HG02970 (cell line): ENCODE data around the gene RBP4.

Experiments
- ATAC-seq: cut with Tn5 transposase; IDR thresholded peaks from one replicate; pipeline ENCODE4 v1.9.1; 2021; ENCODE audit warnings: mild to moderate bottlenecking, moderate library complexity, moderate number of reproducible peaks; ENCODE audit not compliant: unreplicated experiment, low FRiP score

The RBP4 gene

GRCh38 chr10:93601146-93601773, at the start of gene RBP4:
TSS of gene RBP4 (minus strand) at chr10:93601235. CDS start at chr10:93601028, 207 bp downstream.
- ATAC-seq: no peak

- no peak for ATAC-seq
Measured at GRCh38 chr10:93639791-93640190, 38.8 kb upstream of the RBP4 start.

DNA sequence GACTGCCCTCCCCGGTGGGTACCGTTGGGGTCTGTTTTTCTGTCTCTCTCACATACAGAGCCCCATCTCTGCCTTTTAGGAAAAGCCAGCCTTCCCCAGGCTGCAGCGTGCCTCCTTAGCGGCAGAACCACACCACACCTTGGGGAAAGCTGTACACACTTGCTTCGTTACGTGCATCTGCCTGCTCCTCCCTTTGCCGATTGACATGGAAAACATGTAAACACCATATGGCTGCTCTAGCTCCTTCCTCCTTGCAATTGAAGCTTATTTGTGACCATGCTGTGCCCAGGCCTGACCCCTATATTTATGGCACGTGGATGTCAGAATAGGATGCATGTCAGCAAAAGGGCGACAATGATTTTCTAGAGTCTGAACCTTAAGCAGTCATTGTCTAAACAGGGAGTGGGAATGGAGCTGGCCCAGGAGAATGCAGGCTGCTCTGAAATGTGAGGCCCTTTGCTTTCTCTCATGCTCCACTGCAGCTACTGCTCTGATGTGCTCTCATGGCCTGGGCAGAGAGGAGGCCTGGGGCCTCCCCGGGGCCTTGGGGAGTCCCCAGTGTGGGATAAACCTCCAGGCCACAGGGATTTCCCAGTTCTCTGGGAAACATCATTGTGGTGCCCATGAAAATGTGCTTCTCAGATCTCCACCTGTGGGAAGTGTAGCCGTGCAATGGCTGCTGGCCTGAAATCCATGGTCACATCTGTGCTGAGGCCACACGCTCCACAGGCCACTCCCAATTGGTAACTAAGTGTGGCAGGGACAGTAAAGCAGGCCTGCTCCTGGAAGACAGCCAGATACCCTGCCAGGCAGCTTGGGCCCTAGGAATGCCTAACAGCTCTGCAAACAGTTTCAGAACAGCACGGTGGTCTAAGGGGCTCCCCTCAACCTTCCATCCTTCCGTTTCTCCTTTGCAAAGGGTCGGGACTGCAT, 29.9 kb upstream of the RBP4 start:
- ATAC-seq: no peak

- ATAC-seq: no peak
Measured at GRCh38 chr10:93629647-93630305, 28.7 kb upstream of the RBP4 start.

DNA sequence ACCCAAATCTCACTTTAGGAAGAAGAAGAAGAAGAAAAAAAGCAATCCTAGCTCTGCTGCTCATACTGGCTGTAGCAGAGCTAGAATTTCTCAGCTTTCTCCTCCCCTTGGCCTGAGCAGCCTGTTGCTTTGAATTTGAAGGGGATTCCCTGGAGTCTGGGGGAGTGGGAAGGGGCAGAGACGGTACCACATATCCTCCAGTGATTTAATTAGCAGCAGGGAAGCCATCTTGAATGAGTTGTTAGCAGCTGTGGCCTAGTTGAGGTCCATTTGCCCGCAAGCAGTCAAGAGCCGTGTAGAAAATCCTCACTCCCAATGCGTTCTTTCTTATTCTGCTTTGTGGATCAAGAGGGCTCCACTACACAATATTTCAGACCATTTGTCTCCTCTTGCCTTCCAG, 27.8 kb upstream of the RBP4 start:
- no peak for ATAC-seq

- ATAC-seq: no peak
Measured at GRCh38 chr10:93622942-93623341, 21.9 kb upstream of the RBP4 start.

DNA sequence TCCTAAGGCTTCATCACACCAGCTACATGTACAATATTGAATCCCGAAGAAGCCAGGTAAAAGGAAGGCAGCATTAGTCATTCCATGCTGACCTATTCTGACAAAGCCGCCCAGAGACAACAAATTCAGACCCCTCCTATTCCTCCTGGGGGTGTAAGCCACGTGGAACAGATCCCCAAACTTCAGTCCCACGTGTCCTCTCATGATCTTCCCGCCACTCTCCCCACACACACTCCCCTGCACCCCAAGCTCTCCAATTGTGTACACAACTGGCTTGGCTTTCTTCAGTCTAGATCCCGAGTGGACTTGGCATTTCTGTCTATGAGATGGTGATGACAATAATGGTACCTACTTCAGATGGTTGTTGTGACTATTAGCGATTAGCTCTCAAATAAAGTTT, 19.9 kb upstream of the RBP4 start:
- ATAC-seq: no peak

GRCh38 chr10:93615576-93616235, 14.7 kb upstream of the RBP4 start:
- ATAC-seq: no peak

- ATAC-seq: no peak
Measured at GRCh38 chr10:93614101-93614825, 13.2 kb upstream of the RBP4 start.

DNA sequence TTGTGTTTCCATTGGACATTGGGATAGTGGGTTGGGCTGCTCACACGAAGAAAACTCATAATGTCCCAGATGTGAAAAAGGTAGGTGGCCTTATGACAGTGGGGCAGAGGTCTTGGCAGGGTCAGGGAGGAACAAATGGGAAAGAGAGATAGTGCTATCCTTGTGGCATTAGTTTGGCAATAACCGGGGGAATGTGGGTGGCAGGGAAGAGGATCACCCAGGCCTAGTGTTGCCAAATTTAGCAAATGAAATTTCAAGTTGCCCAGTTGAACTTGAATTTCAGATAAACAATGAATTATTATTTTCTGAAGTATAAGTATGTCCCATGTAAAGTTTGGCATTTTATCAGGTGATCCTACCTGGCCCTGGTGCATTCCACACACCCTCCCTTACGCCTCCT, 12.1 kb upstream of the RBP4 start:
- no peak for ATAC-seq

DNA sequence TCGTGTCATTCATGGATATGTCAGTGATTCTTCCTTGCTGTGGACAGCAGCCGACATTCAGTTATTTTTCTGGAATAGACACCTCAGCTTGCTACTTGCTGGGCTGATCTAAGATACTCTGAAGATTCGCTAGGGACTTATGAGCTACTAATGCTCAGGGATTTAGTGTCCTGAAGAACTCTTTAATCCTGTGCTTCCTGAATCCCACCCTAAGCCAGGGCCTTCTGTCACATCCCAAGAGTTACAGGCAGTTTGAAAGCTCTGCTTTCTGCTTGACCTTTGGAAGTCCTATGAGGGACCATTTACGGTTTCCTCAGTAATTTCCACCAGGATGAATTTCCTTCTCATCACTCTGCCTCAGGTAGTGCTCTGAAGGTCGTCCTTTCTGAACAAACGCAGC, 11.3 kb upstream of the RBP4 start, which contains the start of gene PDE6C:
Gene PDE6C (plus strand): TSS at position 227 of the 400 bp plus-strand sequence. CDS start 189 bp downstream, outside the sequence.
- no peak for ATAC-seq

- ATAC-seq: no peak
Measured at GRCh38 chr10:93608421-93608820, 7.4 kb upstream of the RBP4 start.

DNA sequence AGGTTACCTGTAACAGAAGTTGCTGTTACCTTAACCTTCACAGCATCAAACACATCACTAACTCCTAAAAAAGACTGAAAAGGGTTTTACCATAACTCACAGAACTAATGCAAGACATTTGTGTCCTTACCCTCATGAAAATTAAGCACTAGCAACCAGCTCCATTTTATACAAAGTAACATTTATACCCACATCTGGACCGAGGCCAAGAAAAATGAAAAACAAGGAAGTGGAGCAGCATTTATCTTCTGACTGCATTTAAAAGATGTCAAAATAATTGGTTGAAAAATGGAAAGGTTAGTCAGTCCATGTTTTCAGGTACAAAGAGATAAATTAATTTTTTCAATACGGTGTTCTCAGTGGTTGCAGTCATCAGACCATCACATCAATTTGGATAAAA, 3.1 kb upstream of the RBP4 start:
- ATAC-seq: no peak

DNA sequence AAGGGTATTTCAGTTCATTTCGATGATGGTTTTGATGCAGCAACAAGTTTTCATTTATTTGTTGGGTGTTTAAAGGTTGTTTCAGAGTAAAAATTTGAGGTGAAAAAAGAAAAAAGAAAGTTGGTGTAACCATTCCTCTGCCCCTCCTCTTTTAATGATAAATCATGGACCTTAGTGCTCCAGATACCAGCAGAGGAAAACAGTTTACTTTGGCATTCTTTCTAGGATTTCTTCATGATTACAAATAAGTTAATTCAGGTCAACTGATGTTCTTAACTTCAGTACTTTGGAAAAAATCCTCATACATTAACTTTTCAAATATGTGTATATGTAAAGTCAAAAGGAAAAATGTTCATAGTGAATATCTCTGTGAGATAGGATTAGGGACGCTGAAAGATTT, 2.0 kb upstream of the RBP4 start:
- no peak for ATAC-seq

GRCh38 chr10:93601774-93602162, 733 bp upstream of the RBP4 start:
- no peak for ATAC-seq

- ATAC-seq: no peak
Measured at GRCh38 chr10:93600446-93601145, 439 bp downstream of the RBP4 start.

GRCh38 chr10:93599778-93600177, 1.3 kb downstream of the RBP4 start:
- no peak for ATAC-seq

- no peak for ATAC-seq
Measured at GRCh38 chr10:93599335-93599734, 1.7 kb downstream of the RBP4 start.

DNA sequence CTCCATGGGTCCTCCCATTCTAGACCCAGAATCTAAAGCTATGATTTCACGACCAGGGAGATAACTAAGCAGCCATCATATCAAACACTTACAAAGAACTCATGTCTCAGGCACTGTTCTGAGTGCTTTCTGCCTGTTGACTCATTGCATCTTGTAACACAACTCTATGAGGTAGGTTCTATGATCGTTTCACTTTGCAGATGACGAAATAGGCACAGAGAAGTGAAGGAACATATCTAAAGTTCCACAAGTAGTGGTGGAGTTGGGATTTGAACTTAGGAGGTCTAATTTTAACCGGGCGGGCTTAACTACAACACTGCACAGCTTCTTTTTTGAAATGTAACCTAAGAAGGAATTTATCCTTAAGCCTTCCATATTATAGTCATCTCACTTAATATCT, 2.9 kb downstream of the RBP4 start:
- ATAC-seq: no peak
